ENCODE measurements around the gene LUM. TPM values are rescaled to one million over a fixed set of nuclear protein-coding genes. Genes with fewer than 3 reads are reported as not detected.

Gene LUM
- total RNA-seq (2014; rRNA removed; shearing (Covaris generic); ENCODE audit: low replicate concordance): not detected in 2 replicates

DNA sequence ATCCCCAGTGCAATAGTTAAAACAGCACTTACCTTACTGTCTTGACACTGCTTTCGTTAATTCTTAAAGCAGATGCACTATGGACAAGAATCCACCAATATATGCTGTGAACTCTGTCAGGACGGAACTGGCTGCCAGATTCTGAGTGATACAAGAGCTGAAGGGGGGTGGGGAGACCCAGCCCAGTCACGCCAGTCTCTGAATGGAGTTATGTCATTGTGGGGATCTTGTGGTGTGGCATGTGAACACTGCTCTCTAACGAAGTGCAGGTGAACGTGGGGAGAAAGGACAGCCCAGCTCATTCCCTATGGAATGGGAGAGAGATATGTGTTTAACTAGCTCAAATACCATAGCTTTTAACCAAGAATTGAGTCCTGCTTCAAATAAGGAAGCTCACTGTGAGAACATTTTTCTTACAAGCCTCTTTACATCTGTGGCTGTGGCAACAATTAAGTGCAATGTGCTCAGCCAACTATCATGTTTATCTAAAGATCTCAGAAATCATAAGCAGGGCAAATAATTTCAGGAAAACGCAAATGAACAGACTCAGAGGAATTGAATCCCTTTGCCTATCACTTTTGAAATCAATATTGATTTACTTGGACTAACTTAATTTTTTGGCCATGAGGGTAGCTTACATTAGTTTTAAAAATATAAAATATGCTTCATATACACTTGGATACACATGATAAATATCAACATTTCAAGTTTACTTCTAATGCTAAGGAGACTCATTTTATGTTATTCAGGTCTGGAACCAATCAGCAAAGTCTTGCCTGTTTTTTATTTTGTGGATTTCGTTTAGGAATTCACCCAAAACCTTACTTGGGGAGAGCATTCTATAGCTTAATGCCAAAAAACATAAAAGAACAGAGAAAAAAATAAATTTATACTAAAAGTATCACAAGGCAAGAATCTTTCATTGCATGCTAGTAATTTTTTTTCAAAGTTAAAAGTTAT lies at the start of gene LUM:
Gene LUM (minus strand): TSS at position 129 of the 960 bp plus-strand sequence. CDS start 2,515 bp downstream, outside the sequence.
- DNase-seq (ENCODE audit: low read depth): no peak
- in situ Hi-C loops (cut with HindIII; ENCODE audit: low pct_unique_long_range_greater_than_20kb, low sequenced_read_pairs): no loop called here

GRCh38 chr12:91161009-91161408 lies 49.7 kb upstream of the LUM start:
- in situ Hi-C loops (cut with HindIII; ENCODE audit: low pct_unique_long_range_greater_than_20kb, low sequenced_read_pairs): no loop called here
- no peak for DNase-seq (ENCODE audit: low read depth)

DNA sequence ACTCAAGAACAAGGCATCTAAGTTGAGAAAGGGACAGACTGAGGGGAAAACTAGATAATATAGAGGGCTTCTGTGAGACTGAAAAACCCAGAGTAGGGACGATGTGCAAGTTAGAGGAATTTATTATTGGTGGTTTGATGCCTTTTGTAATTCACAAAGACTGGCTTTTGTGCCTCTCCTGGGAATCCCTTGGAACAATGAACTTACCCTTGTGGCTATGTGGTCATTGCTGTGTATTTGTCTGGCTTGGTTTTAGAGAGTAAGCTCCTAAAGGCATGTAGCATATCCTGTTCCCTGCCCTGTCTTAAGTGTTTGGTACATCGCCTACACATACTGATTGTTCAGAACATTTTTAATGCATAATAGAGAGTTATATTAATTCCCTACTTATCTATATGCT lies 44.7 kb upstream of the LUM start:
- DNase-seq (ENCODE audit: low read depth): no peak
- in situ Hi-C loops (cut with HindIII; ENCODE audit: low pct_unique_long_range_greater_than_20kb, low sequenced_read_pairs): no loop called here

DNA sequence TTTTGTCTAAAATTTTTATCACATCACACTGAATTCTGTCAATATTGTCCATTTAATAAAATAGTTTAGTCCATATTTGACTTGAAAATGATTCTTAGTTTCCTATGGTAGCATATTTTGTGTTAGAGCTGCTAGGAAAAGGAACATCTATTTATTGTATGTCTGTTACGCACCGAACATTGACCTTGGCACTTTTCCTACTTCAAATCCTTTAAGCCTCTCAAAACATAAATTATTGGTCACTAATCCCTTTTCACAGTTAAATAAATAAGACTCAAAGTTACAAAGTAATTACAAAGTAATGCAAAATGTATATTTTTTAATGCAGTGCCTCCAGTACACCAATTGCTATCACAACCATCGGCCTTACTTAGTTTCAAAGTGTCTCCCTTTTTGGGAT lies 42.8 kb upstream of the LUM start:
- in situ Hi-C loops (cut with HindIII; ENCODE audit: low pct_unique_long_range_greater_than_20kb, low sequenced_read_pairs): no loop called here
- DNase-seq (ENCODE audit: low read depth): no peak

DNA sequence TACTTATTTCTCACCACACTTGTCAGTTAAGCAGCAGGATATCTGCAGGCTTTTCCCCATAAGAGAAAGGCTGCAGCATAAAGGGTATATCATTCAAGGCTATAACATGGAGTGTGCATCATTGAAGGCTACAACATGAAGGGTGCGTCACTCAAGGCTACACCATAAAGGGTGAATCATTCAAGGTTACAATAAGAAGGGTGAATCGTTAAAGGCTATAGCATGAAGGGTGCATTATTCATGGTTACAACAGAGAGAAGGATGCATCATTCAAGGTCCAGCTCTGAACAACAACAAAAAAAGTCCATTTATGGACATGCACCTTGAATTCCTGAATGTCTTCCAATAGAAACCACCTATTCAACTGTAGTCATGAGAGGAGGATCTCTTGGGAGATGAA lies 32.8 kb upstream of the LUM start:
- in situ Hi-C loops (cut with HindIII; ENCODE audit: low pct_unique_long_range_greater_than_20kb, low sequenced_read_pairs): no loop called here
- DNase-seq (ENCODE audit: low read depth): no peak

DNA sequence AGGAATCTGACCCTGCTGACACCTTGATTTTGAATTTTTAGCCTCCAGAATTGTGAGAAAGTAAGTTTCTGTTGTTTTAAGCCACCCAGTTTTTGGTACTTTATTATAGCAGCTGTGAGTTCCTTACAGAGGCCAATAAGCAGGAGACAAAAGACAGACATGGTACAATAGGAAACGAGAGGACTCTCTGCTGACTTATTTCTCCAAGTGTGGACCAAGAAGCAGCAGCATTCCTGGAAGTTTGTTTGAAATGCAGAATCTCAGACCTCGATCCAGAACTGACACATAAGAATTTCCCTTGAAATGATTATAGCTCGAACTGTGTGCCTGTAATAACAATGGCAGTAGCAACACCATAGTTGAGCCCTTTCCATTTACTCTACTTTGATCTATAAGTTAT lies 31.9 kb upstream of the LUM start:
- no peak for DNase-seq (ENCODE audit: low read depth)
- in situ Hi-C loops (cut with HindIII; ENCODE audit: low pct_unique_long_range_greater_than_20kb, low sequenced_read_pairs): no loop called here

DNA sequence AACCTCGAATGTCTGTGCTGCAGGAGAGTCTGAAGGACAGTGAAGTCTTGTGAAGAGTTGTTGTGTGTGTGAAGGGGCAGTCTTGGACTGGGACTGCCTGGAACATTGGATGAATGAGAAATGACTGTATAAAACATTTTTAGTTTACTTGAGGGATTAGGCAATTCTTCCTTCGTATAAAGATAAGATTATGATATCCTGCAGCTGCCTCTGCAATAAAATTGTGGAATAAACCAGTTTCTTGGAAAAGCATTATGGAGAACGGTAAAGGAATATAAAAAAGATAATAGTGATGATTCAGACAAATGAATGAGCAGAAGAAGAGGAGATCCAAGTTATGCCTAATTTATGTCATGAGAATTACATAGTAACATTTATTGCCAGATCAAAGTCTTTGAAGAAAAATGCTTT lies 30.9 kb upstream of the LUM start:
- DNase-seq (ENCODE audit: low read depth): no peak
- in situ Hi-C loops (cut with HindIII; ENCODE audit: low pct_unique_long_range_greater_than_20kb, low sequenced_read_pairs): no loop called here

DNA sequence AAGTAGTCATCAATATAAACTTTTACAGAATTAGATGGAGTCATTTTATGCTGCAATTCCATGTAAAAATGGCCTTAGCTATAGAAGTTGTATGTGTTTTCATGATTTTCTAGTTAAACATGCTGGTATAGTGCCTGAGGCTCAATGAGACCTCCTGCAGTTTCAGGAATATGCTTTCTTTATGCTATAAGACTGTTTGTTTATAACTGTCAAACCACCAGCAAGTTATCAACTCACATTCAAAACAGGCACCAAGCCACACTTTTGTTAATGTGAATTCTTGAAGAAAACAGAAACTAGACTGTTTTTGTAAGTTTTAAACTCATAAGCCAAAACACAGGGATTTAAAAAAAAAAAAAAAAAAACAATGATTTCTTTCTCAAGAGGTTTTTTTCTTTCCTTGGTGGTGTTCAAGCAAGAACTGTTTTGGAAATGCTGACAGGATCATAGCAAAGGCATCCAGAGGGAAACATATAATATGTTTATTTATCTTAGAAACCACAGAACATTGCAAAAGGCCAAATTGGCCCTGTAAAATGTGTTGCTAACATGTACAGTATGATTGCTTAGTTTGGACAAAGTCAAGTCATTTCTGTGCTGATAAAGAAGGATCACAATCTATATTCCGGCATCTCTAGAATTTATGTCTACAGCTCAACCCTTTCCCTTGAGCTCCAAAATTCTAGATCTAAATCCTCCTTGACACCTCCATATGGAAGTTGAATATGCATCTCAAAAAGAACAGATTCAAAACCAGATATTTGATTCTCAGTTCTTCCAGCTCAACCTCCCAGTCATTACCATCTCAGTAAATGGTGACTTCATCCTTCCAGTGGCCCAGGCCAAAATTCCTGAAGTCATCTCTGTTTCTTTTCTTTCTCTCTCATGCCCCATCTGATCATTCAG lies 29.0 kb upstream of the LUM start:
- in situ Hi-C loops (cut with HindIII; ENCODE audit: low pct_unique_long_range_greater_than_20kb, low sequenced_read_pairs): no loop called here
- no peak for DNase-seq (ENCODE audit: low read depth)

DNA sequence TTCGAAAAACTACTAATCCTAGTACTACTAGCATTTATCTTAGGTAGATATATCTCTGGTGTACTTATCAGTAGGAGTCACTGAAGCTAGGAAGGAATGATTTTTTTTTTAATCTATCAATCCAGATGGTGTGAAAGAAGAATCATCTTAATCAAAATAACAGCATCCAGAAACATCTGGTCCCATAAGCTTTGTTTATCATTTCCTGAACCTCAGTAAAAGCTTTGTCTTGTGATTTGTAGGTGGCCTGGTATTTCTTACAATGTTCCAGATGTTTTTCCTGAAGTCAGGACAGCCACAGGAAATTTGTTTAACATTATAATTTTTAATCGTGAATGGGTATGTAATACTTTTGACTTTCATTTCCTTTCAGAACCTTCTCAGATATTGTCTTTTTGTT lies 28.0 kb upstream of the LUM start:
- DNase-seq (ENCODE audit: low read depth): no peak
- in situ Hi-C loops (cut with HindIII; ENCODE audit: low pct_unique_long_range_greater_than_20kb, low sequenced_read_pairs): no loop called here

DNA sequence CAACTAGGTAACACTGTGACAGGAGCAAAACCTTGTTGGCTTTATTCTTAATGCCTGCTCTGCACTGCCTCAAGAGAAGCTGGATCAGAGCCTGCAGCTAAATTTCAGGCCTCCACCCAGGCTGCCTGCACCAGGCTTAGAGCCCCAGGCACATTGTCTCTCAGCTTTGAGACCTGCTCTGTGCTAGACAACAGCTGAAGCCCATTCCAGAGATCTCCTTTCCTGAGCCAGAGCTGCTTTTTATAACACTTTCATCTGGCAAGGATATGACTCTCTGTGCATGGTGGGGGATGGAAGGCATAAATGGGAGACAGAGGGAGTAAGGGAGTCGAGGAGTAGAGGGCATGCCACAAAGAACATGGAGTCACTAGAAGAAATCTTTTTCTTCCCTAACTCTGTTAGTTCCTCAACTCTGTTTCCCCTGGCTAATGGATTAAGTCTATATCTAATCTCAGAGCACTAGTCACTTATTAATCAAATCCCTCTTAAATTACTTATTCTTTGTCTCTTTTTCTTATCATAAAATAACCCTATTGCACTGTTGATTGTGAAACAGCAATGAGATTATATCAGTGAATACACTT lies 27.1 kb upstream of the LUM start:
- in situ Hi-C loops (cut with HindIII; ENCODE audit: low pct_unique_long_range_greater_than_20kb, low sequenced_read_pairs): no loop called here
- DNase-seq (ENCODE audit: low read depth): no peak

GRCh38 chr12:91133871-91134270 lies 22.6 kb upstream of the LUM start:
- no peak for DNase-seq (ENCODE audit: low read depth)

DNA sequence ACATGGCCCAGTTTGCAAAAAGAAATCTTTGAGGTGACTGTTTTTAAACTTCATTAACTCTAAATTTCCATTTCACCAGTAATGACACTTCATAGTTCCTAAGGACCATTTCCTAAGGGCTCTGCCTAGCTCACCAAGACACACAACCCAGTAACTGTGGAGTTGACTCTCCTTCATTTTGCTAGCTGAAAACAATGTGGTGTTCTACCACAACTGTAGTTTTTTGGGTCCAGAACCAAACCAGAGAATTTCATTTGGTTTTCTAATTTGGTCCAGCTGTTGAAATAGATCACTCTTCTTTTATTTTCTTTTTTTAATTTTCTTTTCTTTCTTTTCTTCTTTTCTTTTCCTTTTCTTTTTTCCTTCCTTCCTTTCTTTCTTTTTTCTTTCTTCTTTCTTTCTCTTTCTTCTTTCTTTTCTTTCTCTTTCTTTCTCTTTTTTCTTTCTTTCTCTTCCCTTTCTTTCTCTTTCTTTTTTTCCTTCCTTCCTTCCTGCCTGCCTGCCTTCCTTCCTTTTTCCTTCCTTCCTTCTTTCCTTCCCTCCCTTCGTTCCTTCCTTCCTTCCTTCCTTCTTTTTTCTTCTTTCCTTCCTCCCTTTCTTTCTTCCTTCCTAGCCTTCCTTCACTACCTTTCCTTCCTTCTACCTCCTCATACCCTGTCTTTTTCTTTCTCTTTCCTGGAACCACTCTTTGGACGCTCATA lies 18.5 kb upstream of the LUM start:
- in situ Hi-C loops (cut with HindIII; ENCODE audit: low pct_unique_long_range_greater_than_20kb, low sequenced_read_pairs): no loop called here
- DNase-seq (ENCODE audit: low read depth): no peak

More at GRCh38 chr12:91133871-91134270, 22.6 kb upstream of the LUM start:
- in situ Hi-C loops (cut with HindIII; ENCODE audit: low pct_unique_long_range_greater_than_20kb, low sequenced_read_pairs): no loop called here

DNA sequence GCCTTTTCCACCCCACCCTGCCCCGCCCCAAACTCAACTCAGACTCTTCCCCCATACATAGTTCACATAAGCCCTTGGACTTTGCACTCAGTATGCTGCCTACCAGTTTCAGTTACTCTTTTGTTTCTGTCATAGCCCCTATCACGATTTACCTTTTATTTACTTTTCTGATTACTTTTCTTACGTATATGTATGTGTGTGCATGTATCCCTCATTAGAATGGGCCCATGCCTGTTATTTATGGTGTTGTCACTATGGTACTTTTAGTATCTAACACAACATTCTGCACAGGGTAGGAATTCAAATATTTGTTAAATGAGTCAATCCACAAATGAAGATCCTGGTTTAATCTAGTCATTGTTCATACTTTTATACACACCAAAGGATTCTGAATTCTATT lies 16.5 kb upstream of the LUM start:
- peak; percentile 30 for DNase-seq (ENCODE audit: low read depth)

DNA sequence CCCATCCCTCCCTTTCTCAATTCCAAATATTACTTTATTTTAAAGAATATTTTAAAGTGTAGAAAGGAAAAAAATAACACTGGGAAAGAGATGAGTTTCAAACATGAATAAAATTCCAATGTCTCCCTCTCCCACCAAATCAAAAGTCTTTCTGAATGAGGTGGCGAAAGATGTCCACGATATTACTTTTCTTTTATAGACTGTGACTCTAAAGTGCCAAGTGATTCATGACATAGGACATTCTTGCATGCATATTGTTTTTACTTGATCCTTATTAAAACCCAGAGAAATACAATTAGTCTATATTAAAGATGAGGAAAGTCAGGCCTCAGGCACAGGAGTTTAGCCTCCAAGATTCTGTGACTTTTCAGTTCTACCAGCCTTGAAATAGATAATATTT lies 16.0 kb upstream of the LUM start:
- in situ Hi-C loops (cut with HindIII; ENCODE audit: low pct_unique_long_range_greater_than_20kb, low sequenced_read_pairs): no loop called here
- DNase-seq (ENCODE audit: low read depth): no peak

More for the DNA sequence above, 16.5 kb upstream of the LUM start:
- in situ Hi-C loops (cut with HindIII; ENCODE audit: low pct_unique_long_range_greater_than_20kb, low sequenced_read_pairs): no loop called here

- in situ Hi-C loops (cut with HindIII; ENCODE audit: low pct_unique_long_range_greater_than_20kb, low sequenced_read_pairs): no loop called here
- no peak for DNase-seq (ENCODE audit: low read depth)
Observed at GRCh38 chr12:91126516-91126915, 15.2 kb upstream of the LUM start.

DNA sequence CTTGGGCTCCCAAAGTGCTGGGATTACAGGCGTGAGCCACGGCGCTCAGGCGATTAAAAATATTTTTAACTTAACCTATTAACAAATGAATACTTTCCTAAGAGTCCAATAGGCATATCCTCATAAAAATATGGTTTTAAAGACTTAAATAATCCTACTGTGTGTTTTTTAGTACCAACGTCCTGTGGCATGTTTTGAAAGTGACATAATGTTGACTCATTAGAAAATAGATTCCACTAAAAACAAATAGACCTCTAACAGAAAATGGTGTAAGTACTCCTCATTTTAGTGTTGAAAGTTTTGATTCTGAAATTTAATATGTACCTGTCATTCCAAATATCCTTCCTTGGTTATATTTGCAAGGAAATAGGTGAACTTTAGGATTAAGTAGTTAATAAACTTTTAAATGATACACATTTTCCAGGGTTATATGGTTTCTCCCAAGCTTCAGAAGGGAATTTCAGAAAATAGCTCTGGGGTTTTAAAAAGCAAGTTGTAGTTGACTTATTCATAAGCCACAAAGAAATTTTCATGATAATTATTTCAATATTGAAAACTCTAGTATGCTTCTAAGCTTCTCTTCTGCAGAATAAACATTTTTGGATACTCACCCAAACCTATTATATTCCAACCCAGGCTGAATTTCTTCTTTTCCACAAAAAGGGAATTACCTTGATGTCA lies 12.1 kb upstream of the LUM start:
- no peak for DNase-seq (ENCODE audit: low read depth)
- in situ Hi-C loops (cut with HindIII; ENCODE audit: low pct_unique_long_range_greater_than_20kb, low sequenced_read_pairs): no loop called here

- in situ Hi-C loops (cut with HindIII; ENCODE audit: low pct_unique_long_range_greater_than_20kb, low sequenced_read_pairs): no loop called here
- DNase-seq (ENCODE audit: low read depth): no peak
Observed at GRCh38 chr12:91120781-91121180, 9.5 kb upstream of the LUM start.

GRCh38 chr12:91119089-91119488 lies 7.8 kb upstream of the LUM start:
- no peak for DNase-seq (ENCODE audit: low read depth)
- in situ Hi-C loops (cut with HindIII; ENCODE audit: low pct_unique_long_range_greater_than_20kb, low sequenced_read_pairs): no loop called here

Measured in Caki2 (cell line).